HEK293T (cell line): ENCODE data around the gene BRMS1L.
A peak's percentile ranks its signal among the peaks of the same experiment; 100 is the strongest.

Experiments used
- CTCF ChIA-PET: fragments of 350-600 bp; formaldehyde crosslinking; extraction: SDS; loops from one replicate; lab custom pipeline; 2021; ENCODE audit warnings: antibody characterized with exemption, inconsistent platforms; lab: Yijun Ruan, JAX
- POLR2A ChIA-PET: fragments of 350-600 bp; formaldehyde crosslinking; extraction: SDS; loops from one replicate; lab custom pipeline; 2020; ENCODE audit warnings: antibody characterized with exemption, inconsistent platforms; lab: Yijun Ruan, JAX
- DNase-seq: peaks from one replicate; pipeline ENCODE4 v3.0.0; 2012; ENCODE audit warnings: mixed read lengths; ENCODE audit errors: extremely low spot score
- ARNT ChIP-seq: fragments of 450-650 bp; IDR thresholded peaks from 2 replicates; pipeline ENCODE4 v1.6.1; 2017; ENCODE audit warnings: mild to moderate bottlenecking
- BHLHE40 ChIP-seq: fragments of 450-650 bp; IDR thresholded peaks from 2 replicates; pipeline ENCODE4 v1.6.1; 2016; ENCODE audit warnings: mild to moderate bottlenecking, moderate library complexity, borderline replicate concordance
- CTBP1 ChIP-seq: fragments of 450-650 bp; IDR thresholded peaks from 2 replicates; pipeline ENCODE4 v1.6.1; 2016; ENCODE audit warnings: borderline replicate concordance
- ELF4 ChIP-seq: fragments of 450-650 bp; IDR thresholded peaks from 2 replicates; pipeline ENCODE4 v1.6.1; 2017; ENCODE audit warnings: antibody characterized with exemption
- FOXA1 ChIP-seq: fragments of 450-650 bp; IDR thresholded peaks from 2 replicates; pipeline ENCODE4 v1.6.1; 2016; ENCODE audit warnings: mild to moderate bottlenecking
- FOXK2 ChIP-seq: fragments of 450-650 bp; IDR thresholded peaks from 2 replicates; pipeline ENCODE4 v1.6.1; 2016; ENCODE audit warnings: mild to moderate bottlenecking
- FOXM1 ChIP-seq: fragments of 450-650 bp; IDR thresholded peaks from 2 replicates; pipeline ENCODE4 v1.6.1; 2017; ENCODE audit warnings: mild to moderate bottlenecking, borderline replicate concordance
- HDGF ChIP-seq: fragments of 450-650 bp; IDR thresholded peaks from 2 replicates; pipeline ENCODE4 v1.6.1; 2017; ENCODE audit warnings: antibody characterized with exemption, borderline replicate concordance
- L3MBTL2 ChIP-seq: fragments of 450-650 bp; conservative IDR thresholded peaks from 2 replicates; pipeline ENCODE4 v1.6.1; 2016; ENCODE audit warnings: mild to moderate bottlenecking
- LEF1 ChIP-seq: fragments of 450-650 bp; IDR thresholded peaks from 2 replicates; pipeline ENCODE4 v1.6.1; 2017; ENCODE audit warnings: mild to moderate bottlenecking, borderline replicate concordance
- NFRKB ChIP-seq: fragments of 450-650 bp; IDR thresholded peaks from 2 replicates; pipeline ENCODE4 v1.6.1; 2016; ENCODE audit warnings: mild to moderate bottlenecking, moderate library complexity
- SP1 ChIP-seq: fragments of 450-650 bp; IDR thresholded peaks from 2 replicates; pipeline ENCODE4 v1.6.1; 2017
- SUZ12 ChIP-seq: fragments of 450-650 bp; IDR thresholded peaks from 2 replicates; pipeline ENCODE4 v1.6.1; 2016; ENCODE audit warnings: mild to moderate bottlenecking
- TARDBP ChIP-seq: fragments of 450-650 bp; IDR thresholded peaks from 2 replicates; pipeline ENCODE4 v1.6.1; 2016
- ZNF384 ChIP-seq: fragments of 450-650 bp; IDR thresholded peaks from 2 replicates; pipeline ENCODE4 v1.6.1; 2016
- TF ChIP-seq, protein P1 (sequence below): fragments of 450-650 bp; IDR thresholded peaks from 2 replicates; pipeline ENCODE4 v1.6.1; 2016

BRMS1L gene

DNA sequence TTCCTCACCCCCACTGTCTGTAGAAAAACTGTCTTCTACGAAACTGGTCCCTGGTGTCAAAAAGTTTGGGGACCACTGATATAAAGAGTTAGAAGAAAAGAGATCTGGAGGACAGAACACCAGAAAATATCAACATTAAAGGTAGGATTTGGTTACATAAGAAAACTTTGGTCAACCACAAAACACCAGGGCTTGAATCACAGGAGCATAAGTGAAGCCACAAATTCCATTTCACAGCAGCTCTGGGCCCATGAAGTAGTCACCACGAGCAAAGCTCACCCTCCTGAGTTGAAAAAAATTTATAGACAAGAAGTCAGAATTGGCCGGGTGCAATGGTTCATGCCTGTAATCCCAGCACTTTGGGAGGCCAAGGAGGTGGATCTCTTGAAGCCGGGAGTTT is 36.5 kb upstream of the BRMS1L start:
- POLR2A ChIA-PET = no interaction called here
- CTCF ChIA-PET = no interaction called here
- no peak for TF ChIP-seq LEF1
- no peak for DNase-seq

DNA sequence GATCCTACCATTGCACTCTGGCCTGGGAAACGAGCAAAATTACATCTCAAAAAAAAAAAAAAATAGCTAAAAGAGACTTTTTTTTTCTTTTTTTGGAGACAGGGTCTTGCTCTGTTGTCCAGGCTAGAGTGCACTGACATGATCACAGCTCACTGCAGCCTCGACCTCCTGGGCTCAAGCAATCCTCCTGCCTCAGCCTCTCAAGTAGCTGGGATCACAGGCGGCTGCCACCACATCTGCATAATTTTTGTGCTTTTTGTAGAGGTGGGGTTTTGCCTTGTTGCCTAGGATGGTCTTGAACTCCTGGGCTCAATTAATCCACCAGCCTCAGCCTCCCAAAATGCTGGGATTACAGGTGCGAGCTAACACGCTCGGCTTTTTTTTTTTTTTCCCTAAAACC is 28.3 kb upstream of the BRMS1L start:
- POLR2A ChIA-PET = interaction anchor here (0.7 kb wide), 1 partner anchor 29 kb away, joined by 3 read pairs; no protein-coding TSS in a partner anchor
- TF ChIP-seq HDGF = no peak
- TF ChIP-seq NFRKB = no peak
- TF ChIP-seq FOXK2 = no peak
- no peak for TF ChIP-seq TARDBP
- TF ChIP-seq ARNT = no peak
- no peak for TF ChIP-seq LEF1
- no peak for TF ChIP-seq FOXA1
- TF ChIP-seq SP1 = no peak
- no peak for TF ChIP-seq SUZ12
- TF ChIP-seq CTBP1 = no peak
- no peak for TF ChIP-seq ZNF384
- CTCF ChIA-PET = no interaction called here
- DNase-seq = no peak

DNA sequence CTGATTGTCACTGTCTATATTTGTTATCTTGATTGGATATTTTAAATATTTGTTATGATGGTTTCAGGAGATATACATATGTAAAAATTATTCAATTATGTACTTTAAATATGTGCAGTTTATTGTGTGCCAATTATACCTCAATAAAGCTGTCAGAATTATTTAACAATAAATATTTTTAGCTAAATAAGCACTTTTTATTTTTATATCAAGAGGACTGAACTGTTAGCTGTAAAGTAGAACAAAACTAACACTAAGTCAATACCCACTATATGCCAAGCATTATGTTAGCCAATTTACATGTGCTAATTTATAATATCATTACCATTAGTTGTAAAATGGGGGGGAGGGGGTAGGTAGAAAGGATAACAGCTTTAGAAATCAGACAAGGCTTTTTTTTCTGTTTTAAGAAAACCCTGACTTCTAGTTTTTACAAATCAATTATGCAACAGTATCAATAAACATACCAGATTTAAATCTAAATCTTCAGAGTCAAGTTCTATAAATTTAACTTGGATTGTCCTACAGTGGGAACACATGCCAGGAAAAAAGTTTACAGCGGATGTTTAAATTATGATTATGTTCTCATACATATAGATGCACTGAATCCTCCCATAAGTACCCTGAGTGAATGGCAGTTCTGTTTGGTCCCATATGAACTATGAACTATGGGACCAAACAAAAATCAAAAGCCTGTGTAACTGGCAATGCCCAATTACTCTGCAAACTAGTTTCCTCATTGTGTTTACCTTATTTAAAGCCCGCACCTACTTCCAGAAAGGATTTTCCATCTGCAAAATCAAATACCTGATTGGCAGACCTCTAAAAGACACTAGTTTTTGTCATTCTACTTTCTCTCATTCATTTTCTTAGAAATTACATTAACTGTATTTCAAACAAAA is 19.9 kb upstream of the BRMS1L start:
- no peak for DNase-seq
- POLR2A ChIA-PET = interaction anchor here (3.5 kb wide), 1 partner anchor 20 kb away, joined by 22 read pairs; the partner anchor contains the start of gene BRMS1L
- CTCF ChIA-PET = interaction anchor here (0.6 to 1.6 kb wide), 3 partner anchors 11 to 16 kb away, joined by 5 to 6 read pairs (median 6); no protein-coding TSS in a partner anchor
- TF ChIP-seq ELF4 (no peak), ARNT (no peak), L3MBTL2 (no peak), HDGF (no peak)

- TF ChIP-seq, protein P1, sequence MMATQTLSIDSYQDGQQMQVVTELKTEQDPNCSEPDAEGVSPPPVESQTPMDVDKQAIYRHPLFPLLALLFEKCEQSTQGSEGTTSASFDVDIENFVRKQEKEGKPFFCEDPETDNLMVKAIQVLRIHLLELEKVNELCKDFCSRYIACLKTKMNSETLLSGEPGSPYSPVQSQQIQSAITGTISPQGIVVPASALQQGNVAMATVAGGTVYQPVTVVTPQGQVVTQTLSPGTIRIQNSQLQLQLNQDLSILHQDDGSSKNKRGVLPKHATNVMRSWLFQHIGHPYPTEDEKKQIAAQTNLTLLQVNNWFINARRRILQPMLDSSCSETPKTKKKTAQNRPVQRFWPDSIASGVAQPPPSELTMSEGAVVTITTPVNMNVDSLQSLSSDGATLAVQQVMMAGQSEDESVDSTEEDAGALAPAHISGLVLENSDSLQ = no peak
- TF ChIP-seq SP1 = no peak
- no peak for TF ChIP-seq NFRKB
- DNase-seq = no peak
- ChIA-PET CTCF (interaction anchor here (1.1 to 1.6 kb wide), 2 partner anchors 9 to 15 kb away, joined by 5 to 6 read pairs; no protein-coding TSS in a partner anchor), POLR2A (interaction anchor here (3.5 kb wide), 1 partner anchor 19 kb away, joined by 22 read pairs; the partner anchor contains the start of gene BRMS1L)
Measured at GRCh38 chr14:35807131-35807961, 18.8 kb upstream of the BRMS1L start.

GRCh38 chr14:35808076-35808637 is 18.0 kb upstream of the BRMS1L start:
- CTCF ChIA-PET = interaction anchor here (1.6 kb wide), 1 partner anchor 14 kb away, joined by 6 read pairs; no protein-coding TSS in a partner anchor
- DNase-seq = peak; percentile 12

GRCh38 chr14:35808638-35809563 is 17.2 kb upstream of the BRMS1L start, which contains the start of gene RALGAPA1:
Gene RALGAPA1, minus strand, starts transcription at chr14:35809295. Its CDS starts 460 bp downstream, at chr14:35808835.
- peak; percentile 87 for DNase-seq
- POLR2A ChIA-PET = interaction anchor here (1.0 to 2.0 kb wide), 3 partner anchors 9 to 512 kb away, joined by 5 to 9 read pairs (median 7); partner anchors contain the start of genes BRMS1L and MBIP
- CTCF ChIA-PET = interaction anchor here (0.5 to 1.5 kb wide), 3 partner anchors 10 to 343 kb away, joined by 3 to 9 read pairs (median 4); no protein-coding TSS in a partner anchor
- TF ChIP-seq TARDBP (peak; percentile 86), HDGF (0 out of 2 replicates have a peak, but pooled peaks have one; percentile 76)

More at GRCh38 chr14:35808076-35808637, 18.0 kb upstream of the BRMS1L start:
- TF ChIP-seq ARNT = no peak
- no peak for TF ChIP-seq SP1
- TF ChIP-seq SUZ12 = no peak
- TF ChIP-seq FOXK2 = no peak
- TF ChIP-seq TARDBP = no peak
- TF ChIP-seq NFRKB = no peak
- no peak for TF ChIP-seq ZNF384
- POLR2A ChIA-PET = interaction anchor here (3.5 kb wide), 1 partner anchor 18 kb away, joined by 22 read pairs; the partner anchor contains the start of gene BRMS1L

DNA sequence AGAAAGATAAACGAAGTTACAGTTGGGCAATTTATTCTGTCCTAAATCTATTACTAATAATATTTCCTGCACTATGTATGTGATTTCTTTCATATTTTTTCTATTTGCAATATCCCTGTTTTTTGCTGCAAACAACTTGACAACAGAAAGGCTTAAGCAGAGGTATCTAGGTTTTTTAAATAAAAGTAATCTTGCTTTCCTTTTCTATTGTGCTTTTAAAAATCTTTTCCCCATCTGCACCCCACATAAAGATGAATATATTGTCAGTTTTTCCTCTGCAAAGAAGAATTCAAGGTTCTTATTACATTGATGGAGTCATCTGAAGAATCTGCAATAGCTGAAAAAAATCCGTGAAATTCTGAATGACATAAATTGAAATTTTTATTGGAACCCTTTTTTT is 16.5 kb upstream of the BRMS1L start:
- no peak for DNase-seq
- ChIA-PET CTCF (interaction anchor here (1.5 kb wide), 1 partner anchor 9 kb away, joined by 9 read pairs; no protein-coding TSS in a partner anchor), POLR2A (interaction anchor here (1.0 to 2.0 kb wide), 3 partner anchors 9 to 511 kb away, joined by 5 to 9 read pairs (median 7); partner anchors contain the start of genes BRMS1L and MBIP)
- no peak for TF ChIP-seq LEF1
- TF ChIP-seq CTBP1 = no peak
- no peak for TF ChIP-seq TARDBP
- TF ChIP-seq FOXM1 = no peak
- no peak for TF ChIP-seq HDGF
- no peak for TF ChIP-seq FOXA1
- TF ChIP-seq ZNF384 = no peak
- no peak for TF ChIP-seq L3MBTL2
- no peak for TF ChIP-seq ELF4
- no peak for TF ChIP-seq FOXK2
- TF ChIP-seq ARNT = no peak
- TF ChIP-seq, protein P1 = no peak
- no peak for TF ChIP-seq NFRKB
- no peak for TF ChIP-seq SUZ12
- TF ChIP-seq BHLHE40 = no peak
- no peak for TF ChIP-seq SP1
